PFSK-1 (cell line): ENCODE data around the gene LAMB1.

Source experiments
- FOXP2 ChIP-seq: optimal IDR thresholded peaks from 2 replicates; pipeline ENCODE3; 2011; ENCODE audit warnings: borderline replicate concordance, control low read depth, inconsistent platforms; ENCODE audit not compliant: insufficient read depth; ENCODE audit errors: extremely low read length, extremely low read depth
- POLR2AphosphoS5 ChIP-seq: IDR thresholded peaks from 2 replicates; pipeline ENCODE4 v1.6.1; 2012; ENCODE audit warnings: low read depth, mild to moderate bottlenecking, control low read depth, low read length, moderate library complexity
- REST ChIP-seq, 2 experiments: IDR thresholded peaks; 2 replicates each; pipeline versions ENCODE4 v1.6.1 to v1.8.0; 2011 to 2012; ENCODE audit warnings: low read depth in 2 of 2, low read length in 2 of 2, control low read depth in 1 of 2, inconsistent platforms in 1 of 2, mild to moderate bottlenecking in 1 of 2, moderate library complexity in 1 of 2; ENCODE audit not compliant: insufficient read depth in 1 of 2
- SIN3A ChIP-seq: IDR thresholded peaks from 2 replicates; pipeline ENCODE4 v1.6.1; 2012; ENCODE audit warnings: mild to moderate bottlenecking, low read length, moderate library complexity, borderline replicate concordance; ENCODE audit not compliant: insufficient read depth
- TAF1 ChIP-seq: IDR thresholded peaks from 2 replicates; pipeline ENCODE4 v1.6.1; 2012; ENCODE audit warnings: low read length, control low read depth, borderline replicate concordance; ENCODE audit not compliant: insufficient read depth

Gene LAMB1

GRCh38 chr7:107973861-107974260 lies 29.1 kb downstream of the LAMB1 start:
- TF ChIP-seq REST (IDR thresholded peaks at IDR 0.05; ENCODE audit: insufficient read depth in 1 of 2, low read depth in 2 of 2, low read length in 2 of 2): no peak

GRCh38 chr7:107972941-107973376 lies 30.0 kb downstream of the LAMB1 start:
- TF ChIP-seq TAF1: no peak
- no peak for TF ChIP-seq FOXP2

- TF ChIP-seq REST (IDR thresholded peaks at IDR 0.05; ENCODE audit: insufficient read depth in 1 of 2, low read depth in 2 of 2, low read length in 2 of 2) (no peak), SIN3A (0 out of 2 replicates have a peak, but pooled peaks have one; percentile 33)
Measured at GRCh38 chr7:107972075-107972482, 30.9 kb downstream of the LAMB1 start.

GRCh38 chr7:107971613-107972012 lies 31.3 kb downstream of the LAMB1 start:
- TF ChIP-seq FOXP2: no peak
- no peak for TF ChIP-seq REST (IDR thresholded peaks at IDR 0.05; ENCODE audit: insufficient read depth in 1 of 2, low read depth in 2 of 2, low read length in 2 of 2)
- no peak for TF ChIP-seq SIN3A
- no peak for TF ChIP-seq TAF1
- no peak; the same call in 1 of the 2 replicates for TF ChIP-seq POLR2AphosphoS5

GRCh38 chr7:107971100-107971499 lies 31.9 kb downstream of the LAMB1 start:
- TF ChIP-seq REST (IDR thresholded peaks at IDR 0.05; ENCODE audit: insufficient read depth in 1 of 2, low read depth in 2 of 2, low read length in 2 of 2): no peak
- no peak for TF ChIP-seq FOXP2

GRCh38 chr7:107969856-107970255 lies 33.1 kb downstream of the LAMB1 start:
- TF ChIP-seq REST (IDR thresholded peaks at IDR 0.05; ENCODE audit: insufficient read depth in 1 of 2, low read depth in 2 of 2, low read length in 2 of 2): no peak
- TF ChIP-seq TAF1: no peak
- no peak for TF ChIP-seq FOXP2
- TF ChIP-seq POLR2AphosphoS5: no peak
- TF ChIP-seq SIN3A: no peak
